Astrocyte (in vitro differentiated cells and primary cell): ENCODE measurements around the gene METTL25.

ENCODE experiments used
- EZH2 ChIP-seq: IDR thresholded peaks from 2 replicates; pipeline ENCODE4 v1.6.1; 2012; ENCODE audit warnings: mild to moderate bottlenecking, low read length, inconsistent platforms; ENCODE audit not compliant: insufficient read depth
- TF ChIP-seq, protein P1 (sequence below): IDR thresholded peaks from 2 replicates; pipeline ENCODE4 v1.5.1; 2011; ENCODE audit warnings: low read depth, mild to moderate bottlenecking, inconsistent platforms, low read length, moderate library complexity; ENCODE audit not compliant: insufficient read depth

- TF ChIP-seq, protein P1, sequence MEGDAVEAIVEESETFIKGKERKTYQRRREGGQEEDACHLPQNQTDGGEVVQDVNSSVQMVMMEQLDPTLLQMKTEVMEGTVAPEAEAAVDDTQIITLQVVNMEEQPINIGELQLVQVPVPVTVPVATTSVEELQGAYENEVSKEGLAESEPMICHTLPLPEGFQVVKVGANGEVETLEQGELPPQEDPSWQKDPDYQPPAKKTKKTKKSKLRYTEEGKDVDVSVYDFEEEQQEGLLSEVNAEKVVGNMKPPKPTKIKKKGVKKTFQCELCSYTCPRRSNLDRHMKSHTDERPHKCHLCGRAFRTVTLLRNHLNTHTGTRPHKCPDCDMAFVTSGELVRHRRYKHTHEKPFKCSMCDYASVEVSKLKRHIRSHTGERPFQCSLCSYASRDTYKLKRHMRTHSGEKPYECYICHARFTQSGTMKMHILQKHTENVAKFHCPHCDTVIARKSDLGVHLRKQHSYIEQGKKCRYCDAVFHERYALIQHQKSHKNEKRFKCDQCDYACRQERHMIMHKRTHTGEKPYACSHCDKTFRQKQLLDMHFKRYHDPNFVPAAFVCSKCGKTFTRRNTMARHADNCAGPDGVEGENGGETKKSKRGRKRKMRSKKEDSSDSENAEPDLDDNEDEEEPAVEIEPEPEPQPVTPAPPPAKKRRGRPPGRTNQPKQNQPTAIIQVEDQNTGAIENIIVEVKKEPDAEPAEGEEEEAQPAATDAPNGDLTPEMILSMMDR: no peak
- TF ChIP-seq EZH2: no peak
Measured at GRCh38 chr12:82480606-82481005, 122.3 kb downstream of the METTL25 start.
